Upper lobe of right lung (tissue), 1 donor: ENCODE measurements around the gene WDR43. TPM values are rescaled to one million over a fixed set of nuclear protein-coding genes. Genes with fewer than 3 reads are reported as not detected.

Source experiments
- ATAC-seq: fragments of 200-7000 bp; cut with Tn5 transposase; one replicate; pipeline ENCODE4 v1.9.1; 2020; ENCODE audit warnings: mild to moderate bottlenecking, moderate library complexity
- DNase-seq: peaks from one replicate; pipeline ENCODE4 v3.0.0-alpha.2; 2020
- H3K27ac ChIP-seq: fragments of 200-600 bp; one replicate; pipeline ENCODE4 v1.8.0; 2022
- H3K27me3 ChIP-seq: fragments of 200-600 bp; one replicate; pipeline ENCODE4 v1.8.0; 2022; ENCODE audit warnings: mild to moderate bottlenecking
- H3K36me3 ChIP-seq: fragments of 200-600 bp; one replicate; pipeline ENCODE4 v1.8.0; 2022
- H3K4me1 ChIP-seq: fragments of 200-600 bp; one replicate; pipeline ENCODE4 v1.8.0; 2022
- H3K4me3 ChIP-seq: fragments of 200-600 bp; one replicate; pipeline ENCODE4 v1.8.0; 2022; ENCODE audit warnings: mild to moderate bottlenecking
- H3K9me3 ChIP-seq: fragments of 200-600 bp; one replicate; pipeline ENCODE4 v1.8.0; 2022
- intact Hi-C: fragments of 100-400 bp; cut with DNase I; formaldehyde crosslinking; loops from one replicate; pipeline ENCODE4 v1.11.0; 2022
- total RNA-seq: library from RNA; stranded (reverse); fragmentation: NEBNext Ultra II Directional; extraction: Animal tissue kit (Norgen Biotek cat#: 25700); gene quantifications from one replicate; pipeline ENCODE4 v1.2.1, GENCODE V29; 2021
- TF ChIP-seq, protein P1 (sequence below): fragments of 200-600 bp; IDR thresholded peaks from one replicate; pipeline ENCODE4 v1.8.0; 2022; ENCODE audit warnings: antibody characterized with exemption
- donor health status: DM: no; HTN: yes; CAD: no; lungs with severe emphysema.

Gene WDR43
- total RNA-seq, 1 donor from 2014 or later: 27.6 TPM

GRCh38 chr2:28930205-28930604 lies 35.7 kb downstream of the WDR43 start:
- intact Hi-C loops: no loop called here
- ATAC-seq (no peak), DNase-seq (no peak)
- H3K36me3 ChIP-seq: peaks cover 98% of the 10 kb centered on the region
- no peaks in the 10 kb centered on the region for H3K4me1 ChIP-seq
- H3K27me3 ChIP-seq: no peaks in the 10 kb centered on the region
- H3K4me3 ChIP-seq: no peak overlapping the region
- no peak overlapping the region for H3K27ac ChIP-seq
- TF ChIP-seq, protein P1, sequence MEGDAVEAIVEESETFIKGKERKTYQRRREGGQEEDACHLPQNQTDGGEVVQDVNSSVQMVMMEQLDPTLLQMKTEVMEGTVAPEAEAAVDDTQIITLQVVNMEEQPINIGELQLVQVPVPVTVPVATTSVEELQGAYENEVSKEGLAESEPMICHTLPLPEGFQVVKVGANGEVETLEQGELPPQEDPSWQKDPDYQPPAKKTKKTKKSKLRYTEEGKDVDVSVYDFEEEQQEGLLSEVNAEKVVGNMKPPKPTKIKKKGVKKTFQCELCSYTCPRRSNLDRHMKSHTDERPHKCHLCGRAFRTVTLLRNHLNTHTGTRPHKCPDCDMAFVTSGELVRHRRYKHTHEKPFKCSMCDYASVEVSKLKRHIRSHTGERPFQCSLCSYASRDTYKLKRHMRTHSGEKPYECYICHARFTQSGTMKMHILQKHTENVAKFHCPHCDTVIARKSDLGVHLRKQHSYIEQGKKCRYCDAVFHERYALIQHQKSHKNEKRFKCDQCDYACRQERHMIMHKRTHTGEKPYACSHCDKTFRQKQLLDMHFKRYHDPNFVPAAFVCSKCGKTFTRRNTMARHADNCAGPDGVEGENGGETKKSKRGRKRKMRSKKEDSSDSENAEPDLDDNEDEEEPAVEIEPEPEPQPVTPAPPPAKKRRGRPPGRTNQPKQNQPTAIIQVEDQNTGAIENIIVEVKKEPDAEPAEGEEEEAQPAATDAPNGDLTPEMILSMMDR: no peak
- no peaks in the 10 kb centered on the region for H3K9me3 ChIP-seq

DNA sequence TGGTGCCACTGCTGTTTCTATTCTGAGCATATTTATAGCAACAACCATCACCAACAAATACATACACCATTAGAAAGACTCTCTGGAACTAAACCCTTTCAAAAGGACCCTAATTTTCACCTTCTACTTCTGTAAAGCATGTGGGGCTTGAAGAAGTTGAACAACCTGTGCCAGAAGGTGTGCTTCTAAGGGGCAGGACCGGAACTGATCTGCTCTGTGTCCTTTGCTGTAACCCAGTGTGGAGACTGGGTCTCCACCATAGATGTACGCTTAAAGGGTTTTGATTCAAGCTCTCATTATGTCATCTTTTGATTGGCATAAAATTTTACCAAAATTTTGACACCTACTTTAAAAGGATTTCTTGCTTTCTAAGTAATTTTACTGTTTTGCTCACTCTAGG lies 40.3 kb downstream of the WDR43 start:
- no peak for DNase-seq
- intact Hi-C loops: no loop called here
- H3K9me3 ChIP-seq: no peaks in the 10 kb centered on the region
- no peak overlapping the region for H3K27ac ChIP-seq
- H3K4me1 ChIP-seq: no peaks in the 10 kb centered on the region
- TF ChIP-seq, protein P1: no peak
- no peak for ATAC-seq
- H3K36me3 ChIP-seq: peaks cover 86% of the 10 kb centered on the region
- H3K4me3 ChIP-seq: no peak overlapping the region
- H3K27me3 ChIP-seq: no peaks in the 10 kb centered on the region

- intact Hi-C loops: no loop called here
Measured at GRCh38 chr2:28941008-28941407, 46.5 kb downstream of the WDR43 start.

GRCh38 chr2:28944535-28945248 lies 50.2 kb downstream of the WDR43 start:
- Histone ChIP-seq H3K9me3 (no peaks in the 10 kb centered on the region), H3K27me3 (no peaks in the 10 kb centered on the region), H3K27ac (no peak overlapping the region), H3K4me1 (no peaks in the 10 kb centered on the region), H3K36me3 (peaks cover 84% of the 10 kb centered on the region), H3K4me3 (no peak overlapping the region)
- DNase-seq (no peak), ATAC-seq (no peak)
- TF ChIP-seq, protein P1: no peak
- intact Hi-C loops: no loop called here

More at GRCh38 chr2:28941008-28941407, 46.5 kb downstream of the WDR43 start:
- no peak for DNase-seq
- Histone ChIP-seq H3K27ac (no peak overlapping the region), H3K27me3 (no peaks in the 10 kb centered on the region), H3K4me1 (no peaks in the 10 kb centered on the region), H3K36me3 (peaks cover 77% of the 10 kb centered on the region), H3K9me3 (no peaks in the 10 kb centered on the region), H3K4me3 (no peak overlapping the region)
- TF ChIP-seq, protein P1: no peak
- ATAC-seq: no peak

GRCh38 chr2:28948160-28948559 lies 53.7 kb downstream of the WDR43 start:
- intact Hi-C loops: no loop called here
- TF ChIP-seq, protein P1: no peak
- DNase-seq (no peak), ATAC-seq (no peak)
- H3K27me3 ChIP-seq: no peaks in the 10 kb centered on the region
- no peaks in the 10 kb centered on the region for H3K9me3 ChIP-seq
- peaks cover 60% of the 10 kb centered on the region for H3K36me3 ChIP-seq
- H3K4me3 ChIP-seq: no peak overlapping the region
- H3K4me1 ChIP-seq: peaks cover 14% of the 10 kb centered on the region
- no peak overlapping the region for H3K27ac ChIP-seq
